Muscle layer of colon (tissue), 2 donors: ENCODE data around the gene CUL1.

Experiments used
- H3K27ac ChIP-seq: one replicate; pipeline ENCODE4 v1.7.0; 2013; ENCODE audit warnings: low read depth, mild to moderate bottlenecking, low read length, moderate library complexity
- H3K27me3 ChIP-seq, 2 donors: one replicate each; pipeline ENCODE4 v1.7.0; 2013; ENCODE audit warnings: low read length in 2 of 2, mild to moderate bottlenecking in 2 of 2; ENCODE audit not compliant: insufficient read depth in 2 of 2, control insufficient read depth in 1 of 2
- H3K36me3 ChIP-seq: one replicate; pipeline ENCODE4 v1.7.0; 2013; ENCODE audit warnings: mild to moderate bottlenecking, low read length; ENCODE audit not compliant: insufficient read depth
- H3K4me1 ChIP-seq: one replicate; pipeline ENCODE4 v1.7.0; 2013; ENCODE audit warnings: mild to moderate bottlenecking, low read length; ENCODE audit not compliant: insufficient read depth
- H3K4me3 ChIP-seq, 2 donors: one replicate each; pipeline ENCODE4 v1.7.0; 2013; ENCODE audit warnings: low read length in 2 of 2, low read depth in 1 of 2, mild to moderate bottlenecking in 1 of 2, moderate library complexity in 1 of 2
- H3K9ac ChIP-seq: one replicate; pipeline ENCODE4 v1.7.0; 2013; ENCODE audit warnings: low read length
- H3K9me3 ChIP-seq: one replicate; pipeline ENCODE4 v1.7.0; 2013; ENCODE audit warnings: mild to moderate bottlenecking, low read length
- donor health status: abdominal sarcoma.
- donor health status: Adenocarcinoma of cecum.

Gene CUL1

DNA sequence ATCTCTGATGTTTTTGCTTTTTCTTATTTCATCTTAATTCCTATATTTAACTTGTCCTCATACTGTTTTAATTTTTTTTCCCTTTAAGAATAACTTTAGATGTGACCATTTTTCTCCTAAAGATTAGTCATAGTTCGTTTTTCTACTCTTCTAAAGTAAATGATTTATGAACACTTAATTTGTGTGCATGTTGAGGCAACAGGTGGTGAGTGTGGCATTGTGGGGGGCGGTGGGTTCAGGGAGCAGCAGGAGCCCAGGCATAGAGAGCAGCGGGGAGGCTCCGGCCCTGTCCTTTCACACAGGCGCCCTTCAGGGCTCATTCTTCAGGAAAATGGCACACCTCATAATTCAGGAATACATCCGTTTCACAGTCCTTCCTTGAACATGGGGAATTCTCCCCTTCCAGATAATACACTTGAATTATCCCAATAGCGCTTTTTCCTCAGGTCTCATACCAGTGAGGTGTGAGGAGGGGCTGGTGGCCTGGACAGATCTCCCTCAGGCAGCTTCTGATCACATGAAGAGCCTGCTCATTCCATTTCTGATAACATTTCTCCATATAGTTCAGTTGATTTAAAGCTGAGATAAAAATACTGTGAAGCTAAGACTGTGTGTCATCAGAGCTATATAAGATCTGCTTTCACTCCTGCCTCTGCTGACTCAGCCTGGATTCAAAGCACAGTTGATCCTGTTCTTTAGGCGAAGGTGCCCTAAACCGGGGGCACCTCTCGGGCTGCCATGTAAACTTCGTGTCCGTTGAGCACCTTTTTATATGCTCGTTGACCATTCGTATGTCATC, 40.2 kb downstream of the CUL1 start:
- Histone ChIP-seq H3K27me3 (no peaks in the 10 kb centered on the region), H3K27ac (no peak overlapping the region), H3K4me1 (peaks cover 4% of the 10 kb centered on the region), H3K36me3 (peaks cover 32% of the 10 kb centered on the region), H3K9ac (no peak overlapping the region), H3K9me3 (no peaks in the 10 kb centered on the region), H3K4me3 (no peak overlapping the region)

DNA sequence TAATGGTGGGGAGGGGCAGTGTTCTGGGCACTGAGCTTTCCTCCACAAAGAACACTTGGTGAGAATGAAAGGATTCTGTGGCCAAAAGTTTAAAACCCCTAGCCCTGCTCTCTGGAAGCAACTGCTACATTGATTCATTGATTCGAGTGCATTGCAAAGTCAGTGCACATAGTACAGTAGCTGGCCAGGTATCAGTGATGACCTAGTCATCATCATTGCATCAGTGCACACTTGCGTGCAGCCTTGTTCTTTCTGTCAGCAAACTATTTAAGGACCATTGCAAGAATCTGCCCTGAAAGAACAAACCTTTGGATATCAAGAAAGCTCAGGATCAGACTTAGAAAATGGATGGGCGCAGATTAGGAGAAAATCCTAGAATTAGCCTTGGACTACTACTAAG, 47.4 kb downstream of the CUL1 start:
- Histone ChIP-seq H3K4me1 (no peaks in the 10 kb centered on the region), H3K9me3 (no peaks in the 10 kb centered on the region), H3K4me3 (no peak overlapping the region), H3K9ac (no peak overlapping the region), H3K27me3 (no peaks in the 10 kb centered on the region), H3K36me3 (no peaks in the 10 kb centered on the region), H3K27ac (no peak overlapping the region)

DNA sequence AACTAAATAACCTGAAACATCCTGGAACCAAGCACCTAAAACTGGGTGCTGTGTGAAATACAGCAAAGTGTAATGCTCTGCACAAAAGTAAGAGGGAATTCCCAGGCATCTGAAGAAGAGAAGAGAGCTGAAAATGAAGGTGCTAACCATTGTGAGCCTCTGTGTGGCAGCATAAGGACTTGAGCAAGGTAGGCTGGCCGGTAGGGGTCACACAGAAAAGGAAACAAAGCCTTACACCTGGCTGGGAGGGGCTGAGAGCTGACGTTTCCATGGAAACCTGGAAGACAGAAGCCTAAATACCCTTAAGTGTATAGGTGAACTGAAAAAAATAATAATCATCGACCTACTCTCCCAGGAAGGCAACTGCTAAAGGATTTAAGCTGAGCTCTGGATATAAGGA, 48.6 kb downstream of the CUL1 start:
- no peaks in the 10 kb centered on the region for H3K9me3 ChIP-seq

DNA sequence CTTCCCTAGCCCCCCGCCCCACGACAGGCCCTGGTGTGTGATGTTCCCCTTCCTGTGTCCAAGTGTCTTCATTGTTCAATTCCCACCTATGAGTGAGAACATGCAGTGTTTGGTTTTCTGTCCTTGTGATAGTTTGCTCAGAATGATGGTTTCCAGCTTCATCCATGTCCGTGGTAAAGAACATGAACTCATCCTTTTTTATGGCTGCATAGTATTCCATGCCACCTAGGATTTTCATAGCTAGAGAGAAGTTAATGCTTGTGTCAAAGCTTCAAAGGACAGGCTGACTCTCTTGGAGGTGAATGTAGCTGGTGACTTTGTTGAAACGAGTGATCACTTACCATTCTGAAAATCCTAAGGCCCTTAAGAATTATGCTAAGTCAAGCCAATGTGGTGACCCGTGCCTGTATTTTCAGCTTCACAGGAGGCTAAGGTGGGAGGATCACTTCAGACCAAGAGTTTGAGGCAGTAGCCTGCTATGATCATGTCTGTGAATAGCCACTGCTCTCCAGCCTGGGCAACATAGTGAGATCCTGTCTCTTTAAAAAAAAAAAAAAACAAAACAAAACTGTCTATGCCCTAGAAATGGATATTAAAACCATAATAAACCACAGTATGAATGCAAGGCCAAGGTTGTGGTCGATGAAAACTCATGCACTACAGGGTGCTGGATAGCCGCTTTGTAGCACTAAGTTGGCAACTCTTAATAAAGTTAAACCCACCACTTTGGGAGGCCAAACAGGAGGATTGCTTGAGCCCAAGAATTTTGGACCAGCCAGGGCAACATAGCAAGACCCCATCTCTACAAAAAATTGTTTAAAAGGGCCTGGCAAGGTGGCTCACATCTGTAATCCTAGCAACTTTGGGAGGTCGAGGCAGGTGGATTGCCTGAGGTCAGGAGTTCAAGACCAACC, 52.0 kb downstream of the CUL1 start:
- no peak overlapping the region for H3K9ac ChIP-seq
- no peak overlapping the region for H3K4me3 ChIP-seq
- H3K4me1 ChIP-seq, result no peaks in the 10 kb centered on the region
- H3K9me3 ChIP-seq, result no peaks in the 10 kb centered on the region
- no peak overlapping the region for H3K27ac ChIP-seq
- no peaks in the 10 kb centered on the region for H3K27me3 ChIP-seq
- H3K36me3 ChIP-seq, result no peaks in the 10 kb centered on the region

More for the DNA sequence above, 48.6 kb downstream of the CUL1 start:
- Histone ChIP-seq H3K36me3 (no peaks in the 10 kb centered on the region), H3K4me3 (no peak overlapping the region), H3K27ac (no peak overlapping the region), H3K4me1 (no peaks in the 10 kb centered on the region), H3K9ac (no peak overlapping the region), H3K27me3 (no peaks in the 10 kb centered on the region)

DNA sequence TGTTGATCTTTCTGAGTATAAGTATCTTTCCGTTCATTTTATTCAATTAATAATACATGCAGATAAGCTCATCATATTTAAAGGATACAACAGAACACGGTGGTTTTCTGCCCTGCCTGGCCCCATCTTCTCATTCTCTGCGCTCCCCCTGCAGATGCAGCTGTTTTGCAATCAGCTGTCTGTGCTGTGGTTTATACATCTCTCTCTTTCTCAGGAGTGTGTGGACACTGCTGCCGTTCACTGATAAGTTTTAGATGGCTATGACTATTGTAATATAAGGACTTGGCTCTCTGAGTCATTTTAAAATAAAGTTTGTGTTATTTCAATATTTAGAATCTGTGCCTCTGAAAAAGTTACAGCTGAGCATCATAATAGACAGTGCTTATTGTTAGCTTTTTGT, 54.5 kb downstream of the CUL1 start:
- Histone ChIP-seq H3K9me3 (no peaks in the 10 kb centered on the region), H3K27ac (no peak overlapping the region), H3K4me1 (no peaks in the 10 kb centered on the region), H3K9ac (no peak overlapping the region), H3K27me3 (no peaks in the 10 kb centered on the region), H3K4me3 (no peak overlapping the region), H3K36me3 (peaks cover 10% of the 10 kb centered on the region)

DNA sequence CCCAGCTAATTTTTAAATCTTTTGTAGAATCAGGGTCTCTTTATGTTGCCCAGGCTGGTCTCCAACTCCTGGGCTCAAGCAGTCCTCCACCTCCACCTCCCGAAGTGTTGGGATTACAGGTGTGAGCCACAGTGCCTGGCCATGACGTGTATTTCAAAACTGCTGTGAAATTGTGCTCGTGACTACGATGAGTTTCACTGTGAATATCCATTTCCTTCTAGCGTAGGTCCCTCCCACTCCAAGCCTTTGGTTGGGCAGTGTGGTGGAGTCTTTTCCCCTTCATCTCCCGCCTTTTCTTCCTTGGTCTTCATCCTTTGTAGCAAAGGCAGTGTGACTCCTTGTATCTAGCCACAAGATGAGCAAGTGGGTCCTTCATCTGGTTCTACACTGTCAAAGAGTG, 56.2 kb downstream of the CUL1 start:
- Histone ChIP-seq H3K4me1 (no peaks in the 10 kb centered on the region), H3K9ac (no peak overlapping the region), H3K9me3 (no peaks in the 10 kb centered on the region), H3K4me3 (no peak overlapping the region), H3K36me3 (peaks cover 13% of the 10 kb centered on the region), H3K27me3 (no peaks in the 10 kb centered on the region), H3K27ac (no peak overlapping the region)

DNA sequence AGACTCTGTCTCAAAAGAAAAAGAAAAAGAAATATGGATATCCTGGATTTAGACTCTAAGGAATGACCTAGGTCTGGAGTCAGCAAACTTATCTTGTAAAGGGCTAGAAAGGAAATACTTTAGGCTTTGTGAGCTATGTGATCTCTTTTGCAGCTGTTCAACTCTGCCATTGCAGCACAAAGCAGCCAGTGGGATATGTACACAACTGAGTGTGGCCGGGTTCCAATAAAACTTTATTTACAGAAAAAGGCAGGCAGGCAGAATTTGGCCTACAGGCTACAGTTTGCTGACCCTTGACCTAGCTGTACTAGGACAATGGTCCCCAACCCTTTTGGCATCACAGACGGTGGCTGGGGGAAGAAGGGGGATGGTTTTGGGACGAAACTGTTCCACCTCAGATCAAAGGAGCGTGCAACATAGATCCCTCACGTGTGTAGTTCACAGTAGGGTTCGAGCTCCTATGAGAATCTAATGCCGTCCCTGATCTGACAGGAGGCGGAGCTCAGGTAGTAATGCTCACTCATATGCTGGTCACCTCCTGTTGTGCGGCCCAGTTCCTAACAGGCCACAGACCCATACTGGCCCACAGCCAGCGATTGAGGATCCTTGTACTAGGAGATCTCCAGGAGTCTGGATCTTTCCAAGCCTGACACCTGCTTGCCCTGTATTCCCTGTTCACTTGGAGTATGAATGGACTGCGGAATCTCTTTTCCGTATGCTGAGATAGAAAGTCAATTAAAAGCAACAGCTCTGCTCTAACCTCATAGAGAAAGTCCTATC, 63.0 kb downstream of the CUL1 start:
- H3K9me3 ChIP-seq, result no peaks in the 10 kb centered on the region
- no peaks in the 10 kb centered on the region for H3K27me3 ChIP-seq
- no peaks in the 10 kb centered on the region for H3K4me1 ChIP-seq
- H3K27ac ChIP-seq, result no peak overlapping the region
- no peak overlapping the region for H3K9ac ChIP-seq
- H3K4me3 ChIP-seq, result no peak overlapping the region
- H3K36me3 ChIP-seq, result peaks cover 31% of the 10 kb centered on the region

DNA sequence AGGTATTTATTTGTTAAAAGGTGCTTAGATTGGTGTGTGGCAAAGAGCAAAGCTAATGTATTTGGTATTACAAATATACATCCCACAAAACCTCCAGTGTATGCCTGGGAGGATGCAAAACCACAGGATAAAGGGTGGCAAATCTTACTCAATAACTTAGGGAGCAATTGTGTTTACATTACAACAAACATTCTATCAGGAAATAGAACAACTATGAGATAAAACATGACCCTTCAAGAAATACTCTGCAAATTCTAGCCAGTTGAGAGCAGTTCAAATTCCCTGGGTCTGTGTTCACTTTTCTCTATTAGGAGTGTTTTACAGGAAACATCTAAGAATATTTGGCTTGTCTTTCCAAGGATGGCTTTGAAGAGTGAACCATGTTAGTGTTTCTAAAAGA, 64.9 kb downstream of the CUL1 start:
- Histone ChIP-seq H3K36me3 (peaks cover 31% of the 10 kb centered on the region), H3K27ac (no peak overlapping the region), H3K4me1 (no peaks in the 10 kb centered on the region), H3K9ac (no peak overlapping the region), H3K9me3 (no peaks in the 10 kb centered on the region), H3K4me3 (no peak overlapping the region), H3K27me3 (no peaks in the 10 kb centered on the region)

DNA sequence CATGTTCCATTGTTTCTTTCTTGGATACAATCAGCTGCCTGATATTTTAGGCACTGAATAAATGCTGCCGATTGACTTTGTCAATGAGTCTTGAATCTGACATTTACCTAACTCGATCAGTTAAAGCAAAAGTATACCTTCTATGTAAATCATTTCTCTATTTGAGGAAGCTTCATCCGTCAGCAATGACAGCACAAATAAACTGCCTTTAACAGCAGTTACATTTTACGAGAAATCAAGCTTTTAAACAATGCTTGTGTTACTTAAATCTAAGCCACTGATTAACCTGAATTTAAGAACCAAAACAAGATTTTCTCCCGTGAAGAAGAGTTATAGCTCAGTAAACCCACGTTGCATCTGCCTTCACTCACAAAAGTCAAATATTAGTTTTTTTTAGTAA, 71.3 kb downstream of the CUL1 start:
- H3K36me3 ChIP-seq, result peaks cover 50% of the 10 kb centered on the region
- H3K9me3 ChIP-seq, result no peaks in the 10 kb centered on the region

DNA sequence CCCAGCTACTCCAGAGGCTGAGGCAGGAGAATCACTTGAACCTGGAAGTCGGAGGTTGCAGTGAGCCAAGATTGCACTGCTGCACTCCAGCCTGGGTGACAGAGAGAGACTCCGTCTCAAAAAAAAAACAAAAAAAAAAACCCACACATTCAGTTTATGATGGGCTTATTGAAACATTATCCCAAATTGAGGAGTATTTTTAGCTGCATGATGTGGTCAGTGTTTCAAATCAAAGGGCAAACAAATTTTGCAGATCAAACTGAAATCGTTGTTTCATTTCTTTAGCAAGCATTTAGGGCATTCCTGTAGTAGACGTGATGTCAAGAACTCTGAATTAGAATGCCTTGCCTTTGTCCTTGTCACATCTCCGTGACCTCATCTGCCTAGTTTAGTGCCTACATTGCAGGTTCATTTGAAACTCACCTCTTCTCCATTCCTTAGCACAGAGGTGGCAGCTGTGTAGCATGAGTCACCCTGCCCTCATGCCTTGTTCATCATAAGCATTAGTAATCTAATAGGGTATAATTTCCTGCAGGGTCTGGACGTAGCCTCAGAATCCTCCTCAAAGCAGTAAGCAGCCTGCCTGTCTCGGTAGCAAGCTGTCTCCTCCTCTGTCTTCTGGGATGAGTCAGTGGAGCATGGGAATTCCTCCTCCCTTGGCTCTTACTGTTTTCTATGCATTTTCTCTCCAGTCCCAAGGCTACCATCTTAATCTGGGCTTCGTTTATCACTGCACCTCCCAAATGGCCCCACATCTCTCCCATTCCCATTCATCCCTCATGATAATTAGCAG, 73.8 kb downstream of the CUL1 start:
- H3K9ac ChIP-seq, result no peak overlapping the region
- H3K36me3 ChIP-seq, result peaks cover 49% of the 10 kb centered on the region
- H3K4me1 ChIP-seq, result no peaks in the 10 kb centered on the region
- no peaks in the 10 kb centered on the region for H3K27me3 ChIP-seq
- H3K27ac ChIP-seq, result no peak overlapping the region
- no peak overlapping the region for H3K4me3 ChIP-seq
- no peaks in the 10 kb centered on the region for H3K9me3 ChIP-seq

More for the DNA sequence above, 71.3 kb downstream of the CUL1 start:
- Histone ChIP-seq H3K4me1 (no peaks in the 10 kb centered on the region), H3K27me3 (no peaks in the 10 kb centered on the region), H3K4me3 (no peak overlapping the region), H3K9ac (no peak overlapping the region), H3K27ac (no peak overlapping the region)
